Adrenal gland (tissue), 12 donors: ENCODE data around the gene GBP1. TPM values are rescaled to one million over a fixed set of nuclear protein-coding genes. Genes with fewer than 3 reads are reported as not detected.

Source experiments
- DNase-seq, 7 donors: peaks; one replicate each; pipeline ENCODE4 v3.0.0-alpha.2; 2019 to 2020
- H3K27ac ChIP-seq, 5 donors: fragments of 200-600 bp; sonication (generic) in 4 of 5; 1 replicate in 3 of 5; 2 replicates in 2 of 5; pipeline versions ENCODE4 v1.5.1 to v1.8.0; 2016 to 2020; ENCODE audit warnings: mild to moderate bottlenecking in 1 of 5
- H3K27me3 ChIP-seq: fragments of 200-600 bp; 2 replicates; pipeline ENCODE4 v1.8.0; 2021
- H3K36me3 ChIP-seq, 2 donors: fragments of 200-600 bp; replicated peaks in 1 of 2; 1 replicate in 1 of 2; 2 replicates in 1 of 2; pipeline versions ENCODE4 v1.5.1 to v1.8.0; 2018 to 2022
- H3K4me1 ChIP-seq, 2 donors: fragments of 200-600 bp; replicated peaks in 1 of 2; 1 replicate in 1 of 2; 2 replicates in 1 of 2; pipeline versions ENCODE4 v1.5.1 to v1.8.0; 2018 to 2021
- H3K4me3 ChIP-seq, 4 donors: fragments of 200-600 bp; sonication (generic) in 3 of 4; one replicate each; pipeline ENCODE4 v1.5.1; 2016 to 2018
- H3K9me3 ChIP-seq, 3 donors: fragments of 200-600 bp; sonication (generic) in 1 of 3; replicated peaks in 1 of 3; 1 replicate in 2 of 3; 2 replicates in 1 of 3; pipeline versions ENCODE4 v1.5.1 to v1.8.0; 2016 to 2021
- CTCF ChIP-seq, 6 experiments: fragments of 450-650 bp in 4 of 6; fragments of 200-600 bp in 2 of 6; sonication (generic) in 1 of 6; IDR thresholded peaks; 1 replicate in 5 of 6; 2 replicates in 1 of 6; pipeline versions ENCODE4 v1.5.1 to v1.8.0; 2016 to 2021; ENCODE audit warnings: antibody characterized with exemption in 6 of 6, mild to moderate bottlenecking in 2 of 6, moderate library complexity in 1 of 6
- POLR2A ChIP-seq, 2 donors: fragments of 450-650 bp; IDR thresholded peaks; one replicate each; pipeline ENCODE4 v1.6.1; 2017; ENCODE audit warnings: antibody characterized with exemption in 2 of 2, mild to moderate bottlenecking in 2 of 2, moderate library complexity in 1 of 2
- WGBS, 4 donors: extraction: QIAGEN DNeasy Blood & Tissue Kit in 2 of 4; methylation state at CpG; one replicate each; pipeline versions ENCODE4 v1.1.5 to v1.1.7; 2013 to 2017; 5-methylcytosine and 5-hydroxymethylcytosine counted together
- intact Hi-C, 2 donors: fragments of 100-400 bp; cut with DNase I; formaldehyde crosslinking; loops; one replicate each; pipeline versions ENCODE4 v1.14.1 to v1.15.0; 2022 to 2023
- polyA plus RNA-seq, 3 donors: library from polyadenylated mRNA; stranded (reverse); fragments of 200-250 nt in 2 of 3; fragments of 350-450 nt in 1 of 3; fragmentation: Illumina TruSeq in 1 of 3; extraction: RNeasy Lipid Tissue Mini Kit (QIAGEN cat#74804) in 1 of 3; gene quantifications; one replicate each; pipeline ENCODE4 v1.2.3, GENCODE V29; 2013 to 2014
- total RNA-seq, 9 donors: library from RNA; depleted of rRNA in 4 of 9; stranded (reverse); fragments of >200 nt in 4 of 9; fragments of 120-200 nt in 1 of 9; fragmentation: NEBNext Ultra II Directional in 1 of 9; extraction: Animal tissue kit (Norgen Biotek cat#: 25700) in 1 of 9; gene quantifications; one replicate each; pipeline versions ENCODE4 v1.1.0 to v1.2.4, GENCODE V29; 2013 to 2023
- donor health status: healthy with polysubstance abuse.
- donor health status: Bipolar disorder and iron deficiency.
- donor health status: DM: yes; HTN: yes; CAD: no.
- donor health status: DM: no; HTN: no; CAD: no.
- donor health status: DM: no; HTN: no; CAD: no.
- donor health status: DM: yes; HTN: yes; CAD: no.

GBP1 gene
- total and polyA plus RNA-seq, 12 donors = 6.1 to 107 (median 16.6) TPM

- 64 to 82% (median 76%) methylated on average over 1 of the region's 1 CpG for WGBS, 4 donors
- intact Hi-C loops = no loop called here
- no peak for DNase-seq
- Histone ChIP-seq H3K36me3 (no peaks in the 10 kb centered on the region), H3K27me3 (no peaks in the 10 kb centered on the region), H3K27ac (peak overlapping the region in 2 of 5 donors; percentile 26 to 44), H3K4me1 (peaks cover 4 to 7% of the 10 kb centered on the region in 2 donors), H3K9me3 (no peaks in the 10 kb centered on the region), H3K4me3 (peak overlapping the region in 1 of 4 donors; percentile 49)
- TF ChIP-seq CTCF (IDR thresholded peaks at IDR 0.05) (no peak), POLR2A (IDR thresholded peaks at IDR 0.05) (no peak)
These were observed 5.5 kb upstream of the GBP1 start for GRCh38 chr1:89070509-89070908.

- Histone ChIP-seq H3K4me1 (peaks cover 7% of the 10 kb centered on the region in 2 donors), H3K4me3 (peak overlapping the region in 2 of 4 donors; percentile 26 to 49), H3K36me3 (no peaks in the 10 kb centered on the region), H3K9me3 (no peaks in the 10 kb centered on the region), H3K27me3 (no peaks in the 10 kb centered on the region), H3K27ac (peak overlapping the region in 3 of 5 donors; percentile 26 to 50 (median 44))
- WGBS, 4 donors = 48 to 55% (median 51%) methylated on average over 2 of the region's 2 CpGs
- intact Hi-C loops = no loop called here
- DNase-seq = no peak
- no peak for TF ChIP-seq CTCF (IDR thresholded peaks at IDR 0.05)
- no peak for TF ChIP-seq POLR2A (IDR thresholded peaks at IDR 0.05)
These were observed 4.9 kb upstream of the GBP1 start for GRCh38 chr1:89069951-89070350.

- intact Hi-C loops = no loop called here
- no peak for DNase-seq
These were observed 3.3 kb upstream of the GBP1 start for GRCh38 chr1:89068291-89068690.

GRCh38 chr1:89064632-89065031 lies 376 bp downstream of the GBP1 start:
- TF ChIP-seq POLR2A (IDR thresholded peaks at IDR 0.05) (no peak), CTCF (IDR thresholded peaks at IDR 0.05) (no peak)
- peak overlapping the region in 3 of 4 donors; percentile 54 to 65 (median 65) for H3K4me3 ChIP-seq
- peaks cover 0 to 8% of the 10 kb centered on the region in 2 donors for H3K36me3 ChIP-seq
- peak overlapping the region; percentile 40 to 81 (median 73) for H3K27ac ChIP-seq
- H3K27me3 ChIP-seq = no peaks in the 10 kb centered on the region
- intact Hi-C loops = no loop called here
- no peaks in the 10 kb centered on the region for H3K9me3 ChIP-seq
- H3K4me1 ChIP-seq = peaks cover 6 to 23% of the 10 kb centered on the region in 2 donors
- WGBS, 4 donors = 0 to 8% (median 4%) methylated on average over 4 of the region's 4 CpGs
- DNase-seq = no peak

More at GRCh38 chr1:89068291-89068690, 3.3 kb upstream of the GBP1 start:
- Histone ChIP-seq H3K9me3 (no peaks in the 10 kb centered on the region), H3K27me3 (no peaks in the 10 kb centered on the region), H3K4me3 (no peak overlapping the region), H3K27ac (no peak overlapping the region), H3K36me3 (no peaks in the 10 kb centered on the region), H3K4me1 (peaks cover 11 to 13% of the 10 kb centered on the region in 2 donors)
- TF ChIP-seq CTCF (IDR thresholded peaks at IDR 0.05) = no peak
- TF ChIP-seq POLR2A (IDR thresholded peaks at IDR 0.05) = no peak
